ENCODE results near the gene ANKRD10.
A peak's percentile ranks its signal among the peaks of the same experiment; 100 is the strongest.
"Not testable (repeated sequence)": the region's sequence is repeated elsewhere in the genome, so short reads cannot be mapped to it uniquely, and the experiment has no call there.

ANKRD10 gene

DNA sequence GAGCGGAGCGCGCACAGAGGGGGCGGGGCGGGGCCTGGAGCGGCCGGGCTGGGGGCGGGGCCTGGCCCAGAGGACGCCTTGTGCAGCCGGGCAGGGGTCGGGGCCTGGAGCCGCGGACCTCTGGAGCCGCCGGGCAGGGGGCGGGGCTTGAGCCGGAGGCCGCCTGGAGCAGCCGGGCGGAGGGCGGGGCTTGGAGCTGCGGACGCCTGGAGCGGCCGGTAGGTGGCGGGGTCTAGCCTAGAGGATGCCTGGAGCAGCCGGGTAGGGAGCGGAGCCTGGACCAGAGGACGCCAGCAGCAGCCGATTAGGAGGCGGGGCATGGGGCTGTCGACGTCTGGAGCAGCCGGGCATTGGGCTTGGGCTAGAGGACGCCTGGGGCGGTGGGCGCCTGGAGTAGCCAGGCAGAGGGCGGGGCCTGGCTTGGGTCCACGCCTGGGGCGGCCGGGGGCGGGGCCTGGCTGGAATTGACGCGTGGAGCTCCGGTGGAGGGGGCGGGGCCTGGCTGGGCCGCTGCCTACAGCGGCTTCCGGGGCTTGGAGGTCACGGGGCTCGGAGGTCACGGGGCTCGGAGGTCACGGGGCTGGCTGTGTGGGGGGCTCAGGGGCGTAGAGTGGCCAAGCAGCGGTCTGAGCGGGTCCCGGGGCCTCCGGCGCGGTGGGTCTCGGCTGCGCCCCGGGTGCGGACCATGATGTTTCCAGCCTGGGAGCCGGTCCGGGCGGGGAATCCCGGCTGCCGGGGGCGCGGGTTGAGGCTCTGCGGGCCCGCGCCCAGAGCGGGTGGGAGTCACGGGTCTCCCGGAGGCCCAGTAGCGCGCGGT is at the start of gene ANKRD10:
Gene ANKRD10, minus strand, starts transcription at position 13 of the 817 bp plus-strand sequence. CDS start 135 bp downstream, outside the sequence.
- peak; percentile 99 for DNase-seq

DNA sequence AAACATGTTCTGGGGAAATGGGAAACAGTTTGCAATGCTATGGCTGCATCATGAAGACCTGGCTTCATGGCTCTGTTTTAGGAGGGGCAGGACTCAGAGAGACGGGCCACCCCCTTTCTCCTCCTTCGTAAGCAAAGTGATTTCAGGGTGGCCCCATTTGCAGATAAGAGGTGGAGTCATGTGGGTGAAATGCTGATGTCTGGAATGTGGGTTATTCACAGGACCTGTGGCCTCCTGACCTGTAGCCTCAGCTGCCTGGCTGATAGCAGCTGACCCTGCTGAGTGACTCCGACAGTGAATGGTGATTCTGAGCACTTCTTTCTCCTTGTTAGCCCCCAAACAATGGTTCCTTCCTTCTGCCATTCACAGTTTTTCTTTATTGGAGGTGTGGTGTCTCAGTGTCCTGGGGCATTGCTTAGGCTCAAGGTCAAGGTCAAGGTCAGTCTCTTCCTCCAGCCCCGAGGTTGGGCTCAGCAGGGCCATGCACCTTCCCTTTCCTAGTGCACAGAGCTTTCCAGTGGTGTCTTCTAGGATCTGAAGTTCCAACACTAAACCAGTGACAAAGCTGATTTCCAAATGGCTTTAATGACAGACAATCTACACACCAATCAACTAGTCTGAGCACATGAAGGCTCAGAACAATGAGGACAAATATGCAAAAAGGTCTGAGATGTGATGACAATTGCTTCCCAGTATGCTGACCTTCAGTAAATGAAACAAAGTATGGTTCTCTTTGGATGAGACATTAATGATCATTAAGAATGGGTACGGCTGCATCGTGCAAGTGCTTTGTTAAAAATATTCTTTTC is 49.6 kb upstream of the ANKRD10 start:
- no peak for DNase-seq

DNA sequence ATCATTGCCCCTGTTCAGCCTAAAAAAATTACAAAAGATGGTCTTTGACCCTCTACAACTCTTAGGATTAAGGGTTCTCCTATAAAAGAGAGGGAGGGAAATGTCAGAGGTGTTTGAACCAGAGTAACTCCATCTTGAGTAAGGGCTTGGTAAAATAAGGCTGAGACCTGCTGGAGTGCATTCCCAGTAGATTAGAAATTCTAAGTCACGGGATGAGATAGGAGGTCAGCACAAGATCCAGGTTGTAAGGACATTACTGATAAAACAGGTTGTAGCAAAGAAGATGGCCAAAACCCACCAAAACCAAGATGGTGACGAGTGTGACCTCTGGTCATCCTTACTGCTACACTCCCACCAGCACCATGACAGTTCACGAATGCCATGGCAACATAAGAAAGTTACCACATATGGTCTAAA is 48.7 kb upstream of the ANKRD10 start:
- DNase-seq: no peak

- DNase-seq: no peak
These were observed 47.1 kb upstream of the ANKRD10 start for GRCh38 chr13:110961959-110962358.

DNA sequence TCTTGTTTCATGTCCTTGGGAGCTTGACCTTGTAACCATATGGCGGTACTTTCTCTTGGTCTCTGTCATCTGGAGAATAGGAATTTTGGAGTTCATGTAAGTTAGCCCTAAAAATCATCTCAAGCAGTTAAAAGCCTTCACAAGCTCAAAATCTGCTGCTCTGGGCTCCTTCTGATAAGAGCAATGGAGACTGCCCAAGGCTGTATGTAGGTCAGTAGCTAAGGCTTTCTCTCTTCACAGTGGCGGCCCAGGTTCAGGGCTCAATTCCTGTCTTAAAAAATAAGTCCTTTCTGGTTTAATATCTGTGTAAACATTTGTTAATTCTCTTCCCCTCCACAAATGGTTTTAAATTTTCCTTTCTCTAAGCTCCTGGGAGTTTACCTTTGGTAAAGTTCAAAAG is 45.3 kb upstream of the ANKRD10 start:
- no peak for DNase-seq

GRCh38 chr13:110957931-110958330 is 43.1 kb upstream of the ANKRD10 start:
- no peak for DNase-seq

DNA sequence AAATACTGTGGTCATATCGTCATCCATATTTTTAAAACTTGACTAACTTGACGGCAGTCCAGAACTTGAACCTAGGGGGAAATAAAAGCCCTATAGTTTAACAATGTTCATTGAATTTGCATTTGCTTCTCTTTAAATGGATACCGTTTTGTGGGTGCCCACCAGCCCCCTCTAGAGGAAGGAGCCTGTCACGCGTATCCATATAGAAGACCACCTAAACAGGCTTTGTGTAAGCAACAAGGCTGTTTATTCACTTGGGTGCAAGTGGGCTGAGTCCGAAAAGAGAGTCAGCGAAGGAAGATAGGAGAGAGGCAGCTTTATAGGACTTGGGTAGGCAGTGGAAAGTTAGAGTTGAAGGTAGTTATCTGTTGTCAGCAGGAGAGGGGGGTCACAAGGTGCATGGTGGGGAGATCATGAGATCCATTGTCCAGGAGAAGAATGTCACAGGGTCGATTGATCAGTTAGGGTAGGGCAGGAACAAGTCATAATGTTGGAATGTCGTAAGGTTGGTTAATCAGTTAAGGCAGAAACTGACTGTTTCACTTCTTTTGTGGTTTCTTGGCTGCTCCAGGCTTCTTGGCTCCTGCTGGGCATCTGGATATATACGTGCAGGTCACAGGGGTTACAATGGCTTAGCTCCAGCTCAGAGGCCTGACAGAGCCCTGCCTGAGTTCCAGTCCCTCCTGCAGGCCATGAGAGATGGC is 42.5 kb upstream of the ANKRD10 start:
- DNase-seq: no peak

- not testable (repeated sequence) for DNase-seq
These were observed 41.3 kb upstream of the ANKRD10 start for GRCh38 chr13:110956216-110956615.

DNA sequence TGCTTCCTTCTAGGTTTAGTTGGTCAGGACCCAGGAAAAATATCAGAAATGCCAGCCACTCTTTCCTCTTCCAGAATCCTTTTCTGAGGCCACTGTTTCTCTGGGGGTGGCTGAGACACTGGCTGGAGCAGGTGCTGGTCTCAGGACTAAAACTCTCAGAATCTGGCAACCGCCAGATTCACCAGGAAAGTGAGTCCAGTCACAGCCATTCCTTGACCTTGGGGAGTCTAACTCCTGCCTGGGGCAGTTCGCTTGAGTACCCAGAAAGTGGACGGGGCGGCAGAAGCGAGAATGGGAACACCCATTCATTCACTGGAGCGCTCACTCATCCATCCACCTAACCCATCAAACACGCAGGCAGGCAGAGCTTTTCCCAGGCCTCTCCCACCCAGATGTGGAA is 40.7 kb upstream of the ANKRD10 start:
- not testable (repeated sequence) for DNase-seq

DNA sequence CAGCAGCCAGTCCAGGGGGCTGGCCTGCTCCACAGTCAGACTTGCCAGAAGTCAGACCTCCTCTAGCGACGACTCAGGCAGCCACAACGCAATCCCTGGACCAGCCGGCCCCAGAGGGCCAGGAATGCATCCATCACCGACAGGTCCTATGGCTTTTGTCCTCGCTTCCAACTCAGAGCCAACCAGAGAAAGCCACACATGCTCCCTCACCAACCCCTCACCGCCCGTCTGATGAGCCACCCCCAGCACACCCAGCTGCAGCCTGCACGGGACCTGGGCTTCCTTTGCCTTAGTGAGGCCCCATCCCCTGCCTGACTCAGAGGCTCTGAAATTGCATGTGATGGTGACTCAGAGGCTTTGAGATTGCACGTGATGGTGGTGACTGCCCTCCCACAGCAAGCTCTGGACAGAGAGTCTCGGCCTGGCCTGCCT is 40.2 kb upstream of the ANKRD10 start:
- not testable (repeated sequence) for DNase-seq

DNA sequence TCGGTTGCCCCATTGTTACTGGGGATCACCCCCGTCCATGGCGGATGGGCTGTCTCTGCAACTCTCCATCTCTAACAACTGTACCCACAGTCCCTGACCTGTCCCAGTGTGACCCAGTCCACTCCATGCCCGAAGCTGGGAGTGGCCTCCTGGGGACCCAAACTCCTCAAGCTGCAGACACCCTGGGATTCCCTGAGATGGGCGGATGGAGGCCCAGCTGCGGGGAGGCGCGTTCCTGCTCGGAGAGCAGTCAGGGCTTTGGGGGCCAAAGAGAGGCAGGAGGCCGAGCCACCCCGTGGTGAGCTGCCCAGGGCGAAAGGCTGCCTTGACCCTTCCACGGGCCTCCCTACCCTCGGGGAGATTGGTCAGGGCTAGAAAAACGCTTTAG is 39.7 kb upstream of the ANKRD10 start:
- not testable (repeated sequence) for DNase-seq

GRCh38 chr13:110953833-110954532 is 39.1 kb upstream of the ANKRD10 start:
- DNase-seq: no peak

DNA sequence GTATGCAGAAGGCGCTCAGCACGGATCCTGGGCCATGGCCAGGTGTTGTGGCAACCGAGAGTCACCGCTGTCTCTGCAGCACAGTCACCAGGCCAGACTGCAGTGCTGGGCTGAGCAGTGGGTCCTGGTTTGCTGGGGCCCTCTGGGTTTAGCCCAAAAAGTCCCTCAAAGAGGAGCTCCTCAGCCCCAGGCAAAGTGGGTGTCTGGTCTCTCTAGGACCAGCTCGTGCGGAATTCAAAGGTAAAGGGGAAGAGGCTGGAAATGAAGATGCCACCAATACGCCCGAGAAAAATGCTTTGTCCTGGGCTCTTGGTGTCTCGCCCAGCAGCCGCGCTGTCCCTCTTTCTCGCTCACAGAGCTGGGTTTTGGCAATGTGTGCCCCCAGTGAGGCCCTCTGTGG is 38.5 kb upstream of the ANKRD10 start:
- DNase-seq: no peak

DNA sequence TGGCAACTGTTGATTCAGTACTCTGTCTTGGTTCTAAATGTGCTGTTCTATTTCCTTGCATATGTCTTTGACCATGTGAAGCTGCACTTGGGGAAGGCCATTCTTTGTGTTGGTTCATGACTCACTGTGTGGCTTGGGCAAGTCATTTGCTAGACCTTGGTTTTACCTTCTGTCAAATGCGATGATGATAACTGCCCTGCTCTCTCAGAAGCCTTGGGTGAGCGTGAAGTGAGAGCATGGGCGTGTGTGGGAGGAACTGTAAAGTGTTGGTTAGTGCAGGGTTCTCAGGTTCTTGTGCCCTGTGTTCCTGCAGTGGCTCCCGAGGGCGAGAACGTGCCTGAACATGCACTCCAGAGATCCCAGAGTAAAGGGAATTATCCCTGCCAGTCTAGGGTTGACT is 37.3 kb upstream of the ANKRD10 start:
- not testable (repeated sequence) for DNase-seq

DNA sequence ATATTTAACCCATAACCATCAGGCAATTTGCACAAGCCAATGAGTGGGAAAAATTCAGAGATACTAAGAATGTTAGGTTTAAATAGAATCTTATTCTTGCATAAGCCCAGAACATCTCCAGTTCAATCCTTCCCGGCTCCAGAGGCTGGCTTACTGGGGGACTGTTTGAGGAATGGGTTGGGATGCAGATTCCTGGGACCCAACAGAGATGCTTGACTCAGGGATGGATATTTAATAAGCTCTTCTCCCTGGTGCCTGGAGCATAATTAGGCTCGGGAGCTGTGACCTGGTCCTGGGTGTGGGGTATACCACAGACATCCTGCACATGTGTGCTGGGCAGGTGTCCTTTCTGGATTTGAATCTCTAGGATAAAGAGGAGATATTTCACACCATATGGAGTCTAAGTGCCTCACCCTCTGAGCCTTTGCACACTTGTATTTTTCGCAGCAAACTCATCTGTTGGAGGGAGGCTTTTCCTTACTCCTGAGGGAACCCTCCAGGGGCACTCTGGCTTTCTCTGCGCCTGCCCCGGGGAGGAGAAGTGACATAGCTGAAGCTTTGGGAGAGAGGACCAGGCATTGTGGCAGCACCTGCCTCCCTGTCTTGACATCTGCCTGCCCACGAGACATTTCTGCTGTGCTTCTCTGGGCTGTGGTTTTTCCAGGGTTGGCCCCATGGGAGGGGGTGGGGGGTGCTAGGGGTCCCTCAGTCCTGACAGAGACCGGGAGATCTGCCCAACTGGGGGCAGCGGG is 36.1 kb upstream of the ANKRD10 start:
- DNase-seq: no peak

- DNase-seq: no peak
These were observed 35.5 kb upstream of the ANKRD10 start for GRCh38 chr13:110950356-110950755.

DNA sequence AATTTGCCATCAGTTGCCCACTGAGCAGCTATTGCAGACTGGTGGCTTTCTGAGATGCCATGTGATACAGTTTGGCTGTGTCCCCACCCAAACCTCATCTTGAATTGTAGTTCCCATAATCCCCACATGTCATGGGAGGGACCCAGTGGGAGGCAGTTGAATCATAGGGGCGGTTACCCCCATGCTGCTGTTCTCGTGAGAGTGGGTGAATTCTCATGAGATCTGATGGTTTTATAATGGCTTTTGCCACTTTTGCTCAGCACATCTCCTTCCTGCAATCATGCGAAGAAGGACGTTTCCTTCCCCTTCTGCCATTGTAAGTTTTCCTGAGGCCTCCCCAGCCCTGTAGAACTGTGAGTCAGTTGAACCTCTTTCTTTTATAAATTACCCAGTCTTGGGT is 34.8 kb upstream of the ANKRD10 start:
- DNase-seq: no peak

DNA sequence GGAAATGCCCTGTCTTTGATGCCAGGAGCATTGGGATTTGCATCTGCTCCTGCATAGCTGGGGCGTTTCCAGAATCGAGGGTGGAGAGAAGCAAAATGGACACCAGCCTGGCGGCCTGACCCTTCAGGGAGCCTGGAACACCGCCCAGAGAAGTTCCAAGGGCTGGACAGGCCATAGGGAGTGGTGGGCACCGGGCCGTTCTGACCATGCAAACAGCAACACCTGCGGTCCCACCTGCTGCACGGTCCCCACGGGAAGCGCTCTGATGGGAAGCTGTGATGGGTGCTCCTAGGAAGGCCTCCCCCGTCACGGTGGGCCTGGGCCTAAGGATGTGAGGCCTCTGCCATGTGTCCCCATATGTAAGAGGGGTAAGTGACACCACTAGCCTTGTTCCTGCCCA is 34.2 kb upstream of the ANKRD10 start:
- no peak for DNase-seq

DNA sequence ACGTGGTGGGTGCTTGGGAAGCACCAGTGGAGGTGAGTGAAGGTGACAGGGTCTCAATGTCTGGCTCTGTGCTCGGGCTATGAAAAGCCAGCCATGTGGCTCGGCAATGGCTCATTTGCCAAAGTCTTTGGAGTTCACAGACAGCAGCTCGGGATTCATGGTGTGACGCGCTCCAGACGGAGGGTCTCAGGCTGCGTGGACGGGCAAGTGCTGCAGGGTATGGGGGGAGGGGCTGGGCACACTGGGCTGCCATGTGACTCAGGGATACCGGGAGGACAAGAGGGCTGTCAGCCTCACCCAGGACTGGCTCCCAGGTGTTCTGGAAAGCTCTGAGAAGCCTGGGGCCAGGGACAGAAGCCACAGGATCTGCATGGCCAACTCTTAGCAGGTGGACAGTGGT is 32.5 kb upstream of the ANKRD10 start:
- DNase-seq: not testable (repeated sequence)

- no peak for DNase-seq
These were observed 31.2 kb upstream of the ANKRD10 start for GRCh38 chr13:110945928-110946570.

All from NCI-H187 (cell line).